Hematopoietic multipotent progenitor cell treated with erythropoietin and hydrocortisone succinate and interleukin-3 and kit ligand, for 4 days (in vitro differentiated cells): ENCODE data around the gene DBF4B.

ENCODE experiments used
- DNase-seq: peaks from one replicate; pipeline ENCODE4 v3.0.0-alpha.2; 2015

The DBF4B gene

DNA sequence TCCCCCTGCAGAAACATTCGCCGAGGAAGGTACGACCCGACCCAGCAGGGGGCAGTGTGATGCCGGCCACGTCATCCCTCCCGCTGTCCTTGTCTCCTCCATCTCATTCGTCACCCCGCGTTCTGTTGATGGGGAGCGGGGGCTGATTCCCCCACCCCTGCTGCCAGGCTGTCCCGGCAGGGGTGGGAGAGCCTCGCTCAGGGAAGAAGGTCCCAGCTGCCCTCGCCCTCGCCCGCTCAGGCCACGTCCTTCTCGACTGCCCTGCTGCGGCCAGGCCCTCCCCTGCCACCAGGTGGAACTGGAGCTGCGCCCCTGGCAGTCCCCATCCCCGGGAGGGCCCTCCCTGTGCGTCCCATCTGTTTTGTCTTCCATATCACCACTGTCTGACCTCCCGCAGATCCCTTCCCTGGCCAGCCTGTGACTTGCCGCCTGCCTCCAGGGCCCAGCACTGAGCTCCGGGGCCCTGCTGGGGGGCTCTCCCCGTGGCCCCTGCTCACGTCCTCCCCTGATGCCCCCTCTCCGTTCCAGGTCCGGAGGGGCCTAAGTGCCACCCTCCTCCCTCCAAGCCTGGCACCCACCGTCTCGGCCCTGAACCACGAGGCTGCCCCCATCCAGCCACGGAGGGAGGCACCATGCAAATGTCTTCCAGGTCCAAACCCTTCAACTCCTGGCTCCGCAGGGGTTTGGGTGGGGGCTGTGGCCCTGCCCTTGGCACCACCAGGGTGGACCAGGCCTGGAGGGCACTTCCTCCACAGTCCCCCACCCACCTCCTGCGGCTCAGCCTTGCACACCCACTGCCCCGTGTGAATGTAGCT lies 71.0 kb downstream of the DBF4B start:
- DNase-seq: peak; percentile 87

GRCh38 chr17:44780161-44780560 lies 71.7 kb downstream of the DBF4B start:
- no peak for DNase-seq

GRCh38 chr17:44780845-44781480 lies 72.5 kb downstream of the DBF4B start:
- no peak for DNase-seq

GRCh38 chr17:44781551-44782325 lies 73.3 kb downstream of the DBF4B start:
- no peak for DNase-seq

- no peak for DNase-seq
These were observed 73.9 kb downstream of the DBF4B start for GRCh38 chr17:44782326-44782850.

- no peak for DNase-seq
These were observed 77.5 kb downstream of the DBF4B start for GRCh38 chr17:44785921-44786320.

DNA sequence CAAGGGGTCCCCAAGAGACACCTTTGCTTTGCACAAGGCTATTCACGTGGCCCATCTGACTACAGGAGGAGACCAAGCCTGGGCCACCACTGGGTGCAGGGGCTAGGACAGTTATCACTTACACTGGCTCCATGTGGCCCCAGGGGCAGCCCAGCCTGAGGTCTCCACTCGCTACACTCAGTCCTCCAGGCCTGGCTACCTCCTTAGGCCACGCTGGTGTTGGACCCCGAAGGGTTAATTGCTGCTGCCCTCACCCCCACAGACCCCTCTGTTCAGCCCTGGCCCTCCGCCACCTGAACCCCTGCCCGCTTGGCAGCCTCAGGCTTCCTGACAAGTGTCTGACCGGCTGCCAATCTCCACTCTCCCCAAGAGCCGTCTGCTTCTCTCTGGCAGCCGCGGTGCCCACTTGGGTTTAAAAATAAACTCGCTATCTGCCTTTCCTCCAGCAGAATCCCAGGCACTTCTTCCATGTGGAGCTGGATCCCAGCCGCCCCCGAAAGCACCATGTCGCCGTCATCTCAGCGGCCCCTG lies 78.2 kb downstream of the DBF4B start:
- DNase-seq: no peak

- no peak for DNase-seq
These were observed 78.9 kb downstream of the DBF4B start for GRCh38 chr17:44787271-44787940.

DNA sequence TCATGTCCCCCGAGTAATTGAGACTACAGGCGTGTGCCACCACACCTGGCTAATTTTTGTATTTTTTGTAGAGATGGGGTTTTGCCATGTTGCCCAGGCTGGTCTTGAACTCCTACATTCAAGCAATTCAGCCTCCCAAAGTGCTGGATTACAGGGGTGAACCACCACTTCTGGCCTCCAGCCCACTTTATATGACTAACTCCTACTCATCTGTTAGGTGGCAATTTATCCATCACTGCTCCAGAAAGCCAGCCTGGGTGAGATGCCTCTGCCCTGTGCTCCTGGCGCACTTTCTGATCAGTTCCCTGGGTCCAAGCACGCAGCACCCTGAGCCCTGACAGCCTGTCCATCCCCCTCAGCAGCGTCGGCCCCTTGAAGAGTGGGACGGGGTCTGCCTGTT lies 79.7 kb downstream of the DBF4B start:
- no peak for DNase-seq

GRCh38 chr17:44792276-44792675 lies 83.8 kb downstream of the DBF4B start:
- no peak for DNase-seq

DNA sequence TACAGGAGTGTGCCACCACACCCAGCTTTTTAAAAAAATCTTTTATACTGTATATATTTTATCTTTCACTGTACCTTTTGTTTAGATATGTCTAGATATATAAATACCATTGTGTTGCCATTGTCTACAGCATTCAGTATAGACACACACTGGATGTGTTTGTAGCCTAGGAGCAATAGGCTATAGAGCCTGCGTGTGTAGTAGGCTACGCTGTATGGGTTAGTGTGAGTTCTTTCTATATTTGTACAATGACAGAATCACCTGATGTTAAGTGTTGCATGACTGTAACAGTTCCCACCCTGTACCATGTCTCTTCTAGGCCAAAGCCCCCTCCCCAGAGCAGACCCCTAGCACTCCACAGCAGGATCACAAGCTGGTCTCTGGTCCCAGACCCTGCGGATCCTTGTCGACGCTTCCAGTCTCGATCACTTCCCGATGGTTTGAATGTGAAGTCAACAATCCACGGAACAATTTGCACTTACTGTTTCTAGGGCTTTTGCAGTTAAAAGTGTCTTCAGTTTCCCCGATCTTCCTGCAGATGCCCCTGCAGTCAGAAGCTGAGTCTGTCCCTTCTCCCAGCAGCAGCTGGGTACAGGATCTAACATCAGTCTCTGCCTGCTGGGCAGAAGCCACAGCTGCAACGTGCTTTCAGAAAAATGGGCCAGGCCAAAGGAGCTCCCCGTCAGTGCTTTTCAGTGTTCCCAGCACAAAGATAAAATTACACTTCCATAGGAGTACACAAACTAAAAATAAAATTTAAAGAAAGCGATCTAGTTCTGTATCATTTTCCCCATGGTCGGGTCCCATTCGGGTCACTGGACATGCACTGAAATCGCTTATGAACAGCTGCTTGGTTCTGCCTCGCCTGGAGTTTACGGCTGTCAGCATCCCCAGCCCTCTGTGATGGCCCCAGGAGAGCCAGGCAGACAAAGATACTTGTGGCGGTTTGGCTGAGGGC lies 85.7 kb downstream of the DBF4B start:
- no peak for DNase-seq

DNA sequence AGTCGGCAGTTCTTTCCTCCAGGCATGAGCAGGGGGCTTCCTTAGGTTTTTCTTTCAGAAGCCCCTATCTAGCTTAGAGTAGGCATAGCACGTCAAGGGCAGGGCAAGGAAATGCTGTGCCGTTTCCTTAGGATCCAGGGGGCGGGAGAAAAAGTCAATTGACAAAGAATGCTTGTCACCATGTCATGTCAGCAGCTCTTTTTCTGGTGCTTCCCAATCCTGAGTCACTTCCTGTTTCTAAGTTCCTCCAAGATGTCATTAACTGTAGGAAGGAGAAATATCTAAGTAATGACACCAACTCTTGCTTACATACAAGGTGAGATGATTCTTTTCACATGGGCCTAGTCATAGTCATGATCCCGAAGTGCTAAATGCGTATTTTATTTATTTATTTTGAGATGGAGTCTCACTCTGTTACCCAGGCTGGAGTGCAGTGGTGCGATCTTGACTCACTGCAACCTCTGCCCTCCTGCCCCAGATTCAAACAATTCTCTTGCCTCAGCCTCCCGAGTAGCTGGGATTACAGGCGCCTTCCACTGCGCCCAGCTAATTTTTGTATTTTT lies 86.5 kb downstream of the DBF4B start:
- DNase-seq: peak; percentile 58

DNA sequence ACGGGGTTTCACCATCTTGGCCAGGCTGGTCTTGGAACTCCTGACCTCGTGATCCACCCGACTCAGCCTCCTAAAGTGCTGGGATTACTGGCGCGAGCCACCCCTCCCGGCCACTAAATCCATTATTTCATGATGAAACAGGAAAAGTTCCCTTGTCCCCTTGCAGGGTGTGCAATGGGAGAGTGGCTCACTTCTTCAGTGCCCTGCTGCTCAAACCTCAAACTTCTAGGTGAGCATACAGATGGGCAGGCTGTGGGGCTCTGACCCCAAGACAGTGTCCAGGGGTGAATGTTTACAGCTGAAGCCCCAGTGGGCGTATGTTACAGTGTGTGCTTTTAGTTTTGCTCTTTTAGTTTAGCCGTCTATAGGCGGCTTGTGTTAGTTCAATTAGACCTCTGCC lies 87.0 kb downstream of the DBF4B start:
- DNase-seq: no peak

DNA sequence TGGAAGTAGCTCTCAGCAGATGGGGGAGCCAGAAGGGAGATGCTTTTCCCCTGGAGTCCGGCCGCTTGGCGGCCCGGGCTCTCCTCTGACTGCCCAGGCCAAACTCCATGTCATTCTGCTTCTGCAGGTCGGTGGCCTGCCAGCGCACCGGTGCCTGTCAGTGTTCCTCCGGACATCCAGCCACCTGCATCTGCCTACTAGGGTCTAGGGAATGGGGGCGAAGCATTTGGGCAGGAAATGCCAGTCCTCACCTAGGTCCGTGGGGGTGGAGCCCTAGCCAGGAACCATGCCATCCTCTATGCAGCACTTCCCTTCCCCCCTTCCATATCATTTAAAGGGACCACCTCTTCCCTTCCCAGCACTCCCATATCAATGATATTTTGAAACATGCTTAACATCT lies 87.5 kb downstream of the DBF4B start:
- no peak for DNase-seq

DNA sequence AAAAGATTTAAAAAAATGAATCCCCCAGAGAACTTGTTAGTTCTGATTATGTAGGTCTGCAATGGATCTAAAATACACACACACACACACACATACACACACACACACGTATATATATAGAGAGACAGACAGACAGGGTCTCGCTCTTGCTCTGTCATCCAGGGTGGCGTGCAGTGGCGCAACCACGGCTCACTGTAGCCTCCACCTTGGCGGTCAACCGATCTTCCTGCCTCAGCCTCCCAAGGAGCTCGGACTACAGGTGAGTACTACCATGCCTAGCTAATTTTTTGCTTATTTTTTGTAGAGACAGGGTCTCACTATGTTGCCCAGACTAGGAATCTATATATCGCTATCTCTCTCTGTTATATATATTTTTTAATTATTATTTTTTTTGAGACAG lies 88.3 kb downstream of the DBF4B start:
- no peak for DNase-seq

- no peak for DNase-seq
These were observed 89.3 kb downstream of the DBF4B start for GRCh38 chr17:44797802-44798201.

DNA sequence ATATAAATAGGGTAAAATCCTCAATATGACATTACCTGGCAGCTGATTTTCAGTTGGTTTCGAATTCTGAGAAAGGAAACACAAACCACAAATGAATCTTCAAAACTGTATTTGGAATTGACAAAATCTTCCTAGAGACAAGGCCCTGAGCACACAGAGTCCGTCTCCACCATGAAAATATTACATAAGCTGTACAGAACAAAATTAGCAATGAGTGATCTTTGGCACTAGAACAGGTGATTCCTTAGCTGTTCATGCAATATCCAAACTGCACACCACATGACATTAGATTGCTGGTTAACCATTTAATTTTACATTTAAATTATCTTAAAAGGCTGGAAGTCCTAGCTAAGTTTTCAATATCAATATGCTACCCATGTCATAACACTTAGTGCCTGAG lies 89.9 kb downstream of the DBF4B start:
- DNase-seq: no peak
